Daoy (cell line): Measurements from ENCODE around the gene CMPK1. TPM values are rescaled to one million over a fixed set of nuclear protein-coding genes. Genes with fewer than 3 reads are reported as not detected.
"Not testable (repeated sequence)": the region's sequence is repeated elsewhere in the genome, so short reads cannot be mapped to it uniquely, and the experiment has no call there.

Source experiments
- DNase-seq: peaks from one replicate; pipeline ENCODE4 v3.0.0-alpha.2; 2015; ENCODE audit warnings: low read depth
- total RNA-seq: library from RNA; depleted of rRNA; stranded (reverse); fragments of >200 nt; shearing (Covaris generic); gene quantifications from 2 replicates; pipeline ENCODE4 v1.2.3, GENCODE V29; 2014

Gene CMPK1
- total RNA-seq, 1 experiment from 2014 or later = 146 TPM

GRCh38 chr1:47338249-47339077 lies 4.9 kb downstream of the CMPK1 start:
- no peak for DNase-seq

- DNase-seq = no peak
Observed at GRCh38 chr1:47340227-47340626, 6.6 kb downstream of the CMPK1 start.

DNA sequence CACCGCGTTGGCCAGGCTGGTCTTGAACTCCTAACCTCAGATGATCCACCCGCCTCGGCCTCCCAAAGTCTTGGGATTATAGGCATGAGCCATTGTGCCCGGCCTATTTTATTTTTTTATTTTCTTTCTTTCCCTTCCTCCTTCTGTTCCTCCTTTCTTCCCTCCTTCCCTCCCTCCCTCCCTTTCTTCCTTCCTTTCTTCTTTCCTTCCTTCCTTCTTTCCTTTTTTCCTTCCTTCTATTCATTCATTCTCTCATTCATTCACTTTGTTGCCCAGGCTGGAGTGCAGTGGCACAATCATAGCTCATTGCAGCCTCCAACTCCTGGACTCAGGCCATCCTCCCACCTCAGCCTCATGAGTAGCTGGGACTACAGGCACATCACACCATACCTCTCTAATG lies 13.4 kb downstream of the CMPK1 start:
- DNase-seq = not testable (repeated sequence)

- DNase-seq = no peak
Observed at GRCh38 chr1:47347735-47348134, 14.1 kb downstream of the CMPK1 start.

DNA sequence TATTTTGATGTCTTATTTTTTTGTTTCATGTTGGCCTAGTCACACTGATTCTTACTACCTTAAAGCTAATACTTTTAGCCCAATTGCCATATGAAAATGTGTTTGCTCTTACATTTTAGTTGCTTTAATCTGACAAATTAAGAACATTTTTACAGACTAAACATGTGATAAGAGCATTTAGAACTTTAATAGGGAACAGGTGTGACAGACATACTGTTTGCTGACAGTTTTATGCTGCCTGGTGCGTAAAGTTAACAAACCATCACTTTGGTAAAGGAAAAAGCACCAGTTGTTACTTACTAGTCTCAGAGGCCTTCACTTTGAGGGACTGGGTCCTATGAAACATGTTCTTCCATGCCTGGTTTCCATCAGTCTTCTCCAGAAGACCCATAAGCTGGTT lies 14.7 kb downstream of the CMPK1 start:
- DNase-seq = no peak

DNA sequence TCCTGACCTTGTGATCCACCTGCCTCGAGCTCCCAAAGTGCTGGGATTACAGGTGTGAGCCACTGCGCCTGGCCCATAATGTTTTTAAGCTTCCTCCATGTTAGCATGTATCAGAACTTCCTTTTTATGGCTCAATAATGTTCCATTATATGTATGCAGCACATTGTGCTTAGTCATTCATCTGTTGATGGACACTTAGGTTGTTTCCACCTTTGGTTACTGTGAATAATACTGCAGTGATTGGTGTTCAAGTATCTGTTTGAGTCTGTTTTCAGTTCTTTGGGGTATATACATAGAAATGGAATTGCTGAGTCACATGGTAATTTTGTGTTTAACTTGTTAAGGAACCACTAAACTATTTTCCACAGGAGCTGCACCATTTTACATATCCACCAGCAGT lies 17.7 kb downstream of the CMPK1 start:
- no peak for DNase-seq

DNA sequence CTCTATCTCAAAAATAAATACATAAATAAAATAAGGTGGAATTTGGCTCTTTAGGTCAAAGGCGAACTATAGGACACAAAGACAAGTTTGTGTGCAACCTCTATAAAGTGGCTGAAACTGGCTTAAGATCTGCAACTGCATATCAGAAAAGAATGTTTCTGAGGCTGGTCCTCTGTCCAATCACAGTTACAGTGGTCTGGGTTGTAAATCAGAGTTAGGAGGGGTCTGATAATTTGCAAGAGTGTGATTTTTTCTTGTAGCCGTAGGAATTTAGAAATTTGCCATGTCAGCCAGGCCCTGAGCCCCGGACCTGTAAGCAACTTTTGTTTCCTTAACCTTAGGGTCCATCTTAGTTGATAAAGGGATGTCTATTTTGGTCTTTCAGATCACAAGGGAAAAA lies 27.8 kb downstream of the CMPK1 start:
- DNase-seq = no peak

DNA sequence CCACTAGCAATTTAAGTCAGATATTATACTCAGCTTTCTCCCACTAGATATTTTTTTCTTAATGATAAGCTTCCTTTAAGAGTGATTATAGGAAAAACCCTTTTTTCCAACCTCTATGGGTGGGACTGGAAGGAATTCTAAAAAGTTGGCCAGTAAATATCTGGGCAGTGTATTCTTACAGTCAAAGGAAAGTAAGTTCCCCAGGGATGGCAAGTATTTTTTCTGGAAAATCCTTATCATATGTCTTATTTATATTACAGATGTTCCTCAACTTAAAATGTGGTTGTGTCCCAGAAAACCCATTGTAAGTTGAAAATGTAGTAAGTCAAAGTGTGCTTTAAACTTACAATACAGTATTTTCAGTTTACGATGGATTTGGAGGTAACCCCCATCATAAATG lies 29.2 kb downstream of the CMPK1 start:
- no peak for DNase-seq

DNA sequence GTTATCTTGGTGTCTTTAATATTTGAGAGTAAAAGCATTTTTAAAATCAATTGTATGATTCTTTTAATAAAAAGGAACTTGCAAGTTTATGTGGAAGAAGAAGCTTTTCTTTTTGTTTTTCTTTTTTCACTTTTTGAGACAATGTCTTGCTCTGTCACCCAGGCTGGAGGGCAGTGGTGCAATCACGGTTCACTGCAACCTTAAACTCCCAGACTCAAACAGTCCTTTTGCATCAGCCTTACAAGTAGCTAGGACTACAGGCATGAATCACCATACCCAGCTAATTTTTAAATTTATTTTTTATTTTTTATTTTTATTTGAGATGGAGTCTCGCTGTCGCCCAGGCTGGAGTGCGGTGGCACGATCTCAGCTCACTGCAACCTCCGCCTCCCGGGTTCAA lies 34.1 kb downstream of the CMPK1 start:
- DNase-seq = no peak

DNA sequence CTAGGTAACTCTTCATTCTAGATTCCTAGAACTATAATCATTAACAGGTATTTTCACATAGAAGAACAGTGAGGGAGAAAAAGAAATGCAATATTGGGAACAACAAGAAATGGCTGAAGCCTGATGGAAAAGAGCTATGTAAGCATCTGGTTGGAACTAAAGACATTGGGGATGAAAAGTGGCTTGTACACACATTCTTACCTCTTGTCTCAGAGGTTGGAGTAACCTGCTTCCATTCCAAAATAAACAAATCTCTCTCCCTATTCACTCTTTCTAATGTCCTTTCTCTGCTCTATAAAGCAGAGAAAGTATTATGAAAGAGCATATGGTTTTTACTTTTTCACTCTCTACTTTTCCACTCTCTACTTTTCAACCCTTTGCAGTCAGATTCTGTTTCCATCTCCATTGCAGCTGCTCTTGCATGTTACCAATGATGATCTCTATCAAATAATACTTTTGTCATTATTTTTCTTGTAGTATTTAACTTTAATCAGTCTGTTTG lies 37.5 kb downstream of the CMPK1 start:
- DNase-seq = no peak

DNA sequence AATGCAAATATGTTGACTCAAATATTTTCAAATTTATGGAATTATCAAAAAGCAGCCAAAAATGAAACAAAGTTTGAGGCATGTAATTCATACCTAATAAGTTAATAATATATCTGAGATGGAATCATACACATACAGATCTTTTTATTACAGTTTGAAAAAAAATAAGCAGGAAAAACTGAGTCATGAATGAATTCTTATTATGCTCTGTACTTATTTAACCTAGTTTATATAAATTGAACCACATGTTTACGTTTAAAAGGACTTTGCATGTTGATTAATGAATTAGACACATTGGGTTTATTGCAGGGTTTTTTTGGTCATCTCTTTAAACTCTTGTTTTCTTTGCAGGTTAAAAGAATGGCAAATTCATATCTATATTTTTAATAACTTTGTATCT lies 40.9 kb downstream of the CMPK1 start:
- no peak for DNase-seq

GRCh38 chr1:47378147-47378546 lies 44.6 kb downstream of the CMPK1 start:
- no peak for DNase-seq

DNA sequence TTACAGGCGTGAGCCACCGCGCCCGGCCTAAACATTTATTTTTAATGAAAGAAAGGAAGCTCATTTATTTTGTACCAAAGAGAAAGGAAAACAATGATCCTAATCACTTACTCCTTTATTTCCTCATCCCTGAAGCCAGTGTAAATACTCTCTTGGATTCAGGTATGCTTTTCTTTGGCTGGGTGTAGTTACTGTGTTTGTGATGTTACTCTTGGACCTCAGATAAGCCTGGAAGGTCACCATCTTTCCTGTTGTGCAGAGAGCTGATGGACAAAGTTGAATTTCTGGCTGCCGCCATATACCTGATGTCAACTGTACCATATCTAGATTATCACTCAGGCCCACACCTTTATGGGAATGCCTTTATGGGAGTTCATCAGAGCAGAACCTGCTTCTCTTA lies 47.1 kb downstream of the CMPK1 start:
- no peak for DNase-seq

DNA sequence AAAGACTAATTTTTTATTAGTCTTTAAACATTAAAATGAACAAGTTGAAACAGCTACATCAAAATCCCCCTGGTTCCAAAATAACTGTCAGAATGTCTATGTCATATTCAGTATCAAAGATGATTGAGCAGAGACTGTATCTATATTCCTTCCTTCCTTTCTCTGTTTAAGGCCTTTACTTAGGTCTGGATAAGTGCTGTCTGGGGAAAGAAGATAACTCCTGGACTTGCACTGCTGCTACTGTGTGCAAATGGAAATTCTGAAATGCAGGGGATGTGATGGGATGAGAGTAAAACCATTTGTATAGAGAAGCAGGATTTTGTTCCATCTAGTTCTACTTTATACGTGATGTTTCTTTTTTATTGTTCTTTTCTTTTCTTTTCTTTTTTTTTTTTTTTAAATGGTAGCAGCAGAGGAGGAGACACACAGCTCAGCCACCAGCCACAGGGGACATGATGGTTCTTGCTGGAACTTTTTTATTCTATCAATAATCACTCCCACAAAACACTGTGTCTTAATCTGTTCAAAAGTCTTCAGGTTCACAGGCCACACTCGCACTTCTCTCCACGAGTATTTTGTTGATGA lies 48.9 kb downstream of the CMPK1 start:
- no peak for DNase-seq

GRCh38 chr1:47384083-47384482 lies 50.5 kb downstream of the CMPK1 start:
- DNase-seq = no peak

DNA sequence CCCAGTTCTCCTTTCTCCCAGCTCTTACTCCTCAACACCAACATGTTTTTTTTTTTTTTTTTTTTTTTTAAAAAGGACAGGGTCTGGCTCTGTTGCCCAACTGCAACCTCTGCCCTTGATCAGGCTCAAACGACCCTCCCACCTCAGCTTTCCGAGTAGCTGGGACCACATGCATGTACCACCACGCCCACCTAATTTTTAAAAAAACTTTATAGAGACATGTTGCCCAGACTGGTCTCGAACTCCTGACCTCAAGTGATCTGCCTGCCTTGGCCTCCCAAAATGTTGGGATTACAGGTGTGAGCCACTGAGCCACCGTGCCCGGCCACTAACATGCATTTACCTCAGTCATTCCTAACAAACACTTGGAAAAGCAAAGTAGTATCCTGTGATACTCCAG lies 51.4 kb downstream of the CMPK1 start:
- no peak for DNase-seq

- DNase-seq = no peak
Observed at GRCh38 chr1:47386268-47386667, 52.7 kb downstream of the CMPK1 start.

GRCh38 chr1:47388030-47388890 lies 54.7 kb downstream of the CMPK1 start:
- DNase-seq = no peak

DNA sequence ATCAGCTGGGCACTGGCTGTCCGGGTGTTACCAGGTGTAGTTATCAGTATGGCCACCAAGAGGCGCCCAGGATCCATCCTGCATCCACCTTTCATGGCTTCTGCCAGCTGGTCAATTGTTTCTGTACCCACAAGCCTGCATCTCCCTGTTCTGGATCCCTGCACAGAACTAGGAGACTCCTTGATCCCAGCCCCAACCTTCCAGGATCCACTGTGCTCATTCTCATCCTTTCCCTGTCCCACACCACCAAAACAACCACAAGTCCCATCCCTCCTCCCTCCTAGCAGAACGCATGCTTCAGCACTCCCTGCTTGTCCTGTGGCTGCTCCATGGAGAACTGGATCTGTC lies 55.3 kb downstream of the CMPK1 start:
- peak; percentile 73 for DNase-seq

DNA sequence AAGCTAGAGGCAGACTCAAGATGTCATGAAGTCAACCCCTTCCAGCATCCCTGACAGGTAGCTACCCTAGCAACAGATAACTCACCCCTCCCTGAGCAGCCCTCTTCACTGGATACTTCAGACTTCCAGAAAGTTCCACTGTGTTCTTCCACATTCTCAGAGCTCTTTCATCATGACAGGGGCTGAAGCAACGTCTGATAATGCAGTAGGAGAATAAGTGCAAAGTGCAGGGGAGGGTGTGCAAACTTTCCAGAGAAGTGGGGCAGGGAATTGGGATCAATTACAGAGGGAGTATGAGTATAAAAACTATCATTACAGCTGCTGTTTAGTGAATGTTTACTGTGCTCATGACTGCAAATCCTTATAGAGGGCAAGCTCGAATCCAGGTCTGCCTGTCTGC lies 56.1 kb downstream of the CMPK1 start:
- no peak for DNase-seq

GRCh38 chr1:47390843-47391242 lies 57.3 kb downstream of the CMPK1 start:
- DNase-seq = no peak

GRCh38 chr1:47393141-47393540 lies 59.6 kb downstream of the CMPK1 start:
- no peak for DNase-seq

GRCh38 chr1:47395433-47395832 lies 61.8 kb downstream of the CMPK1 start:
- no peak for DNase-seq
